ENCODE data around the gene UBC.

DNA sequence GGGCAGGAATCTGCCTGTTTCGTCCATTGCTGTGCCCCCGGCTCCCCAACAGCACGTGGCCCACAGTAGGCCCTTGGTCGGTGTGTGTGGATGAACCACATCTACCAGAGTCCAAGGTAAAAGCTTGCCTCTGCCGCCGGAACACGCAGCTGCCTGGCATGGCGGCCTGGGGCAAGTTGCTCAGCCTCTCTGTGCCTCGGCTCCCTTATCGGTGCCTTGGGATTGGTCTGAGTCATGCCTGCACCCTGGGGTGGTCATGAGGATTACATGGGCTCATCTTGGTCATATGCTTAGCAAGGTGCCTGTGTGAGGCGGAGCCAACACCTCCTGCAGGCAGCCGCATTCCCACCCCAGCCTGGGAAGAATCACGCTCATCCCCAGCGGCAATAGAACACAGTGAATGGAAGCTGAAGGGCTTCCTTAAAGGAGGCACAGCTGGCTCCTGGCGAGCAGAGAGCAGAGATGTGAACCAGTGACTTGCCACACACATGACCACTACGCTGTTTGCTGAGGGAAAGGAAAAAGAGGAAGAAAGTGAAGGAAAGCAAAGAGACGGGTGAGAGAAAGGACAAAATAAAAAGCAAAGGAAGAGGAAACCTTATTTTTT, 45.3 kb downstream of the UBC start:
- TF ChIP-seq GATA2 (IDR thresholded peaks at IDR 0.05; ENCODE audit: low read depth, low read length): no peak
- no peak for TF ChIP-seq GATA3 (IDR thresholded peaks at IDR 0.05; ENCODE audit: low read depth, low read length)

All from SH-SY5Y (cell line).